Naive thymus-derived CD4-positive, alpha-beta T cell (primary cell): ENCODE data around the gene ASTN1. TPM values are rescaled to one million over a fixed set of nuclear protein-coding genes. Genes with fewer than 3 reads are reported as not detected.

Experiments used
- ATAC-seq: fragments of 150-1000 bp; cut with Tn5 transposase; 2 replicates; pipeline ENCODE4 v1.10.0; 2021; ENCODE audit warnings: mild to moderate bottlenecking, moderate library complexity
- CTCF ChIA-PET: fragments of 350-600 bp; sonication (Branson Sonifier 250); formaldehyde crosslinking; loops from one replicate; lab custom pipeline; 2021; ENCODE audit warnings: antibody characterized with exemption; lab: Charles Lee
- POLR2A ChIA-PET: fragments of 350-600 bp; sonication (Branson Sonifier 250); formaldehyde crosslinking; loops from one replicate; lab custom pipeline; 2021; ENCODE audit warnings: antibody characterized with exemption, inconsistent platforms; lab: Charles Lee
- DNase-seq, 9 donors: peaks; one replicate each; pipeline versions ENCODE4 v3.0.0 to v3.0.0-alpha.2; 2020 to 2022; ENCODE audit warnings: mixed read lengths in 1 of 9
- H3K27ac ChIP-seq: one replicate; pipeline ENCODE4 v1.7.0; 2013; ENCODE audit warnings: mild to moderate bottlenecking, low read depth, low read length, moderate library complexity
- H3K27me3 ChIP-seq, 2 donors: one replicate each; pipeline ENCODE4 v1.7.0; 2013; ENCODE audit warnings: low read length in 2 of 2, mild to moderate bottlenecking in 2 of 2, moderate library complexity in 2 of 2; ENCODE audit not compliant: control insufficient read depth in 2 of 2, insufficient read depth in 2 of 2
- H3K36me3 ChIP-seq, 3 experiments: 1 replicate in 2 of 3; 2 replicates in 1 of 3; pipeline ENCODE4 v1.7.0; 2013; ENCODE audit warnings: low read length in 3 of 3, mild to moderate bottlenecking in 3 of 3, moderate library complexity in 1 of 3; ENCODE audit not compliant: insufficient read depth in 3 of 3, control insufficient read depth in 2 of 3
- H3K4me1 ChIP-seq, 2 donors: one replicate each; pipeline ENCODE4 v1.7.0; 2013; ENCODE audit warnings: low read length in 2 of 2, mild to moderate bottlenecking in 2 of 2, moderate library complexity in 1 of 2; ENCODE audit not compliant: control insufficient read depth in 2 of 2, insufficient read depth in 2 of 2
- H3K4me3 ChIP-seq: 2 replicates; pipeline ENCODE4 v1.7.0; 2013; ENCODE audit warnings: mild to moderate bottlenecking, low read length
- H3K9me3 ChIP-seq, 3 experiments: 1 replicate in 2 of 3; 2 replicates in 1 of 3; pipeline ENCODE4 v1.7.0; 2013; ENCODE audit warnings: low read length in 3 of 3; ENCODE audit not compliant: control insufficient read depth in 2 of 3
- H3K27ac Mint-ChIP-seq, 9 donors: one replicate each; pipeline ENCODE4 v1.8.0; 2020 to 2022; ENCODE audit warnings: mixed read lengths in 9 of 9, mild to moderate bottlenecking in 8 of 9, moderate library complexity in 5 of 9, inconsistent platforms in 2 of 9
- H3K27me3 Mint-ChIP-seq, 5 donors: one replicate each; pipeline ENCODE4 v1.8.0; 2021 to 2022; ENCODE audit warnings: mixed read lengths in 5 of 5, mild to moderate bottlenecking in 1 of 5
- H3K36me3 Mint-ChIP-seq, 5 donors: one replicate each; pipeline ENCODE4 v1.8.0; 2020 to 2022; ENCODE audit warnings: mixed read lengths in 5 of 5, mild to moderate bottlenecking in 3 of 5, inconsistent platforms in 1 of 5
- H3K4me1 Mint-ChIP-seq, 7 donors: one replicate each; pipeline ENCODE4 v1.8.0; 2020 to 2022; ENCODE audit warnings: mixed read lengths in 7 of 7, mild to moderate bottlenecking in 3 of 7, inconsistent platforms in 1 of 7
- H3K4me3 Mint-ChIP-seq, 10 donors: one replicate each; pipeline ENCODE4 v1.8.0; 2020 to 2022; ENCODE audit warnings: mild to moderate bottlenecking in 10 of 10, mixed read lengths in 10 of 10, moderate library complexity in 6 of 10, inconsistent platforms in 2 of 10
- H3K9me3 Mint-ChIP-seq, 11 donors: one replicate each; pipeline ENCODE4 v1.8.0; 2020 to 2022; ENCODE audit warnings: mixed read lengths in 11 of 11, mild to moderate bottlenecking in 4 of 11, inconsistent platforms in 1 of 11, moderate library complexity in 1 of 11
- intact Hi-C, 2 donors: fragments of 100-400 bp; cut with micrococcal nuclease; formaldehyde crosslinking; loops; one replicate each; pipeline ENCODE4 v1.15.1; 2023
- polyA plus RNA-seq, 2 donors: library from polyadenylated mRNA; unstranded; fragments of 300-500 nt; fragmentation: Illumina TruSeq; gene quantifications; one replicate each; pipeline ENCODE4 v1.2.3, GENCODE V29; 2021
- total RNA-seq, 6 experiments: library from RNA in 5 of 6; stranded (reverse) in 5 of 6; gene quantifications; 1 replicate in 5 of 6; 2 replicates in 1 of 6; pipeline ENCODE4 v1.2.3 and lab custom pipeline; 2021 to 2026

ASTN1 gene
- total and polyA plus RNA-seq, 7 experiments from 2014 or later: 0.07 TPM; not detected in 6

GRCh38 chr1:176820391-176821031 lies 344.0 kb downstream of the ASTN1 start:
- no peak for ATAC-seq

DNA sequence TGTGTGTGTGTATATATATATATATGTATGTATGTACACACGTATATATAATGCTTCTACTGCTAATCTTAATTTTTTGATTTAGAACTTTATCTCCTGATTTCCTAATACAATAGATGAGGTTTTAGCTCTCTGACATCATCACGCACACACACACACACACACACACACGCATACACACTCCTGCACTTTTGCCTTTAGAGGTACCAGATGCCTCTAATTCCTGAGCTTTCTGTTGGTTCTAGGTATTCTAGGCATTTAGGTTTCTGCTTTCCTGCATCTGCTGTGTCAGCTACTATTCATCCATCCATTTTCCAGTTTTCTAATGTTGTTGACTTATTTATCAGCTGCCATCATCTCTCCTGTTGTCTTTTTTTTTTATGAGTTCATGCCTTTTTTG lies 348.3 kb downstream of the ASTN1 start:
- no peak overlapping the region for H3K4me3 Mint-ChIP-seq
- peaks cover 0 to 15% (median 0%) of the 10 kb centered on the region in 5 donors for H3K27me3 Mint-ChIP-seq
- H3K4me3 ChIP-seq: no peak overlapping the region
- ChIA-PET POLR2A (no interaction called here), CTCF (no interaction called here)
- no peaks in the 10 kb centered on the region for H3K9me3 ChIP-seq
- intact Hi-C loops: no loop called here
- H3K9me3 Mint-ChIP-seq: peaks cover 0 to 17% (median 2%) of the 10 kb centered on the region in 11 donors
- H3K27ac ChIP-seq: no peak overlapping the region
- H3K27ac Mint-ChIP-seq: no peak overlapping the region
- H3K4me1 Mint-ChIP-seq: no peaks in the 10 kb centered on the region
- peaks cover 0 to 6% (median 0%) of the 10 kb centered on the region in 5 donors for H3K36me3 Mint-ChIP-seq
- H3K36me3 ChIP-seq: no peaks in the 10 kb centered on the region
- no peak for DNase-seq
- no peaks in the 10 kb centered on the region for H3K27me3 ChIP-seq
- no peaks in the 10 kb centered on the region for H3K4me1 ChIP-seq
- ATAC-seq: no peak

More at GRCh38 chr1:176820391-176821031, 344.0 kb downstream of the ASTN1 start:
- DNase-seq: no peak
- ChIA-PET POLR2A (no interaction called here), CTCF (no interaction called here)
- Histone ChIP-seq H3K27me3 (no peaks in the 10 kb centered on the region), H3K4me3 (no peak overlapping the region), H3K36me3 (no peaks in the 10 kb centered on the region), H3K27ac (no peak overlapping the region), H3K4me1 (no peaks in the 10 kb centered on the region), H3K9me3 (no peaks in the 10 kb centered on the region)
- H3K9me3 Mint-ChIP-seq: peaks cover 0 to 6% (median 0%) of the 10 kb centered on the region in 11 donors
- no peaks in the 10 kb centered on the region for H3K4me1 Mint-ChIP-seq
- no peaks in the 10 kb centered on the region for H3K36me3 Mint-ChIP-seq
- no peak overlapping the region for H3K4me3 Mint-ChIP-seq
- no peak overlapping the region for H3K27ac Mint-ChIP-seq
- intact Hi-C loops: no loop called here
- peaks cover 0 to 7% (median 0%) of the 10 kb centered on the region in 5 donors for H3K27me3 Mint-ChIP-seq

DNA sequence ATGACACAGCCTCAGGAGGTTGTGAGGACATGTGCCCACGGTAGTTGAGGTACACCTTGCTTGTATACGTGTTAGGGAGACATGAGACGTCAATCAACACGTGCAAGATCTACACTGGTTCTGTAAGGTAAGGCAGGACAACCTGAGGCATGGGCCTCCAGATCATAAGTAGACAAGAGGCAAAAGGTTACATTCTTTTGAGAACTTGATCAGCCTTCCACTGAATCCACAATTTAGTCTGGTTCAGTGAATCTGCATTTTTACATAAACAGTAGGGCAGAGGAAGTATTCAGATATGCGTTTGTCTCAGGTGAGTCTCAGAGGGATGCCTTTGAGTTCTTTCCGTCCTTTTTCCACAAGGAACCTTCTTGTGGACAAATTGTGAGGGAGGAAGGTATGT lies 348.9 kb downstream of the ASTN1 start:
- CTCF ChIA-PET: no interaction called here
- peaks cover 0 to 15% (median 0%) of the 10 kb centered on the region in 5 donors for H3K27me3 Mint-ChIP-seq
- H3K27me3 ChIP-seq: no peaks in the 10 kb centered on the region
- H3K27ac ChIP-seq: no peak overlapping the region
- intact Hi-C loops: no loop called here
- H3K36me3 ChIP-seq: no peaks in the 10 kb centered on the region
- POLR2A ChIA-PET: no interaction called here
- H3K36me3 Mint-ChIP-seq: peaks cover 0 to 6% (median 0%) of the 10 kb centered on the region in 5 donors
- no peak overlapping the region for H3K4me3 ChIP-seq
- ATAC-seq (no peak), DNase-seq (no peak)
- H3K9me3 ChIP-seq: no peaks in the 10 kb centered on the region
- no peaks in the 10 kb centered on the region for H3K4me1 Mint-ChIP-seq
- no peak overlapping the region for H3K27ac Mint-ChIP-seq
- no peaks in the 10 kb centered on the region for H3K4me1 ChIP-seq
- H3K4me3 Mint-ChIP-seq: no peak overlapping the region
- peaks cover 0 to 17% (median 2%) of the 10 kb centered on the region in 11 donors for H3K9me3 Mint-ChIP-seq

DNA sequence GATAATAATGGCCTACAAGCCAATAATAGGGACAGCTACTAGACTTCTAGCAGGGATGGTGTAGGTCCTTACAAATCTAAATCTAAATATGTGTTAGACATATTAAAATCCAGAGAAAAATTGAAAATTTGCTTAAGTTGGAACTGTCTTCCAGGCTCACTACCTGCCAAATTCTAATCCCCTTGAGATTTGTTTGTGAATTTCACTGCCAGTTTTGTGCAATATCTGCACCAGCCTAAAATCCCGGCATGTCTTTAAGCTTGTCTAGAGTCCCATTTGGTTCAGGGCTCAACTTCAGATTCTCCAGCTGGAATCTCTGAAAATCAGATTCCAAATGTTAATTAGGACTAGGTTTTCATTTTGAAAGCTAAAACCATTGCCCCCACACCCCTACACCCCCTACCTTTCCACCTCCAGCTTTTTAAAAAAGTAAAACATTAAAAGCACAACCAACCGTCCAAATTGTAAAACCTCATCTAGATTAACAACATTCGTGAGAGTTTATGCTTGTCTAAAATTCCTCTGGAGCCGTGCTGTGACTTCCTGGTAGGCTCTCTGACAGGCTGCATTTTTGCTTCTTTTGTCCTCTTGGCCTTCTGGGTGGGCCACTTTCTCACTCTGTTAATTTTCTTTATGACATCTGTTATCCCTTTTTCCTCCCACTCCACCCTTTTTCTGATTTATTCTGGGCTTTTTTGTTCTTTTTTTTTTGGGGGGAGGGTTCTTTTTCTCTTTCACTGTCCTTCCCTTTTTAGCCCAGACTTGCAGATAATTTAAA lies 352.8 kb downstream of the ASTN1 start:
- Histone ChIP-seq H3K4me1 (no peaks in the 10 kb centered on the region), H3K4me3 (no peak overlapping the region), H3K9me3 (no peaks in the 10 kb centered on the region), H3K27me3 (no peaks in the 10 kb centered on the region), H3K36me3 (no peaks in the 10 kb centered on the region), H3K27ac (no peak overlapping the region)
- intact Hi-C loops: no loop called here
- ATAC-seq (no peak), DNase-seq (no peak)
- Mint-ChIP-seq H3K36me3 (peaks cover 0 to 6% (median 0%) of the 10 kb centered on the region in 5 donors), H3K27me3 (peaks cover 0 to 19% (median 0%) of the 10 kb centered on the region in 5 donors), H3K9me3 (peaks cover 0 to 17% (median 2%) of the 10 kb centered on the region in 11 donors), H3K27ac (no peak overlapping the region), H3K4me1 (no peaks in the 10 kb centered on the region), H3K4me3 (no peak overlapping the region)
- ChIA-PET CTCF (no interaction called here), POLR2A (no interaction called here)

- Mint-ChIP-seq H3K27ac (peak overlapping the region in 1 of 9 donors; percentile 17), H3K9me3 (peaks cover 0 to 14% (median 2%) of the 10 kb centered on the region in 11 donors), H3K27me3 (peaks cover 0 to 20% (median 4%) of the 10 kb centered on the region in 5 donors), H3K4me1 (no peaks in the 10 kb centered on the region), H3K36me3 (peaks cover 0 to under 1% (median 0%) of the 10 kb centered on the region in 5 donors), H3K4me3 (no peak overlapping the region)
- Histone ChIP-seq H3K27ac (no peak overlapping the region), H3K9me3 (no peaks in the 10 kb centered on the region), H3K4me1 (no peaks in the 10 kb centered on the region), H3K27me3 (no peaks in the 10 kb centered on the region), H3K36me3 (no peaks in the 10 kb centered on the region), H3K4me3 (no peak overlapping the region)
- POLR2A ChIA-PET: no interaction called here
- DNase-seq: no peak
- ATAC-seq: no peak
- intact Hi-C loops: no loop called here
- CTCF ChIA-PET: no interaction called here
Observed at GRCh38 chr1:176809292-176809691, 355.2 kb downstream of the ASTN1 start.
